Esophagus squamous epithelium (tissue), 4 donors: ENCODE measurements around the gene AKAP3.

Experiments
- CTCF ChIP-seq, 6 experiments: fragments of 450-650 bp in 4 of 6; fragments of 200-600 bp in 2 of 6; sonication (generic) in 2 of 6; IDR thresholded peaks; one replicate each; pipeline ENCODE4 v1.5.1; 2016 to 2019; ENCODE audit warnings: antibody characterized with exemption in 6 of 6, mild to moderate bottlenecking in 4 of 6, moderate library complexity in 4 of 6
- POLR2A ChIP-seq, 4 donors: fragments of 450-650 bp; IDR thresholded peaks; one replicate each; pipeline ENCODE4 v1.6.1; 2017; ENCODE audit warnings: antibody characterized with exemption in 4 of 4, mild to moderate bottlenecking in 4 of 4, moderate library complexity in 3 of 4

- TF ChIP-seq CTCF (IDR thresholded peaks at IDR 0.05) (no peak), POLR2A (IDR thresholded peaks at IDR 0.05) (no peak)
These were observed 53.0 kb downstream of the AKAP3 start for GRCh38 chr12:4595881-4596280.
